Endothelial cell of hepatic sinusoid (primary cell): ENCODE data around the gene ARMC8.
"Not testable (repeated sequence)": the region's sequence is repeated elsewhere in the genome, so short reads cannot be mapped to it uniquely, and the experiment has no call there.

ENCODE experiments used
- in situ Hi-C: cut with HindIII; loops from 2 replicates; pipeline ENCODE4 v1.10.0; 2017; ENCODE audit warnings: low sequenced_read_pairs

Gene ARMC8, protein sequence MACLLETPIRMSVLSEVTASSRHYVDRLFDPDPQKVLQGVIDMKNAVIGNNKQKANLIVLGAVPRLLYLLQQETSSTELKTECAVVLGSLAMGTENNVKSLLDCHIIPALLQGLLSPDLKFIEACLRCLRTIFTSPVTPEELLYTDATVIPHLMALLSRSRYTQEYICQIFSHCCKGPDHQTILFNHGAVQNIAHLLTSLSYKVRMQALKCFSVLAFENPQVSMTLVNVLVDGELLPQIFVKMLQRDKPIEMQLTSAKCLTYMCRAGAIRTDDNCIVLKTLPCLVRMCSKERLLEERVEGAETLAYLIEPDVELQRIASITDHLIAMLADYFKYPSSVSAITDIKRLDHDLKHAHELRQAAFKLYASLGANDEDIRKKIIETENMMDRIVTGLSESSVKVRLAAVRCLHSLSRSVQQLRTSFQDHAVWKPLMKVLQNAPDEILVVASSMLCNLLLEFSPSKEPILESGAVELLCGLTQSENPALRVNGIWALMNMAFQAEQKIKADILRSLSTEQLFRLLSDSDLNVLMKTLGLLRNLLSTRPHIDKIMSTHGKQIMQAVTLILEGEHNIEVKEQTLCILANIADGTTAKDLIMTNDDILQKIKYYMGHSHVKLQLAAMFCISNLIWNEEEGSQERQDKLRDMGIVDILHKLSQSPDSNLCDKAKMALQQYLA

DNA sequence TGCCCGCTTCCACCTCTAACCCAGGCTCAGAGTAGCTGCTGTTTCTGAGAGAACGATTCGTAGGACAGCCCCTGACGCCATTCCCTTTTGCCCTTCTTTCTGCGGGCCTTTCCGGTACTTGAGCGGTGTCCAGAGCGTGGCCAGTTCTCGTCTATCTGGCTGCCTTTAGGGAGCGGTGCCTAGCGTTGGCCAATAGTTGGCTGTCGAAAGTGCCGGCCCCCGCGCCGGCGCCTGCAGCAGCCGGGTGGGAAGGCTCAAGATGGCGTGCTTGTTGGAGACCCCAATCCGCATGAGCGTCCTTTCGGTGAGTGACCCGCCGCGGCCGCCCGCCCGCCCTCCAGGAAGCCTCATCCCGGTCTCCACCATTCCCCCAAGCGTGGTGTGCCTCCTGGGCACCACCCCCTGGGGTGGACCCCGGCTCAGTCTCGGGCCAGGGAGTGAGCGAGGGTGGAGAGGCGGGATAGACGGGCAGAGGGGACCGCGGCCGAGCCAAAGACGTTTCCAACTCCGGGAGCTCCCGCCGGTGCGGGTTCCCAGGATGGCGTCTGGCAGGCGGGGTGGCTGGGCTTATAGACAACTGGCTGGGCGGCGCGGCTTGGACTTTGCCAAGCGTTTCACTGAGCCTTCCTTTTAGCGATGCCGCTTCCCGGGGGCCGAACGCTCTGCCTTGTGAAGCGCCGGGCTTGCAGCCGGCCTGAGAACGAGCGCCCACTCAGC, at the start of gene ARMC8:
TSS of gene ARMC8 (plus strand) at position 6 of the 717 bp plus-strand sequence. CDS start at position 260, 254 bp downstream.
- in situ Hi-C loops, result no loop called here

- in situ Hi-C loops, result loop anchor here (5.0 kb wide), 1 partner anchor 79 kb away; no protein-coding TSS in a partner anchor
Observed at GRCh38 chr3:138137861-138138260, 49.2 kb upstream of the ARMC8 start.

GRCh38 chr3:138139691-138140090, 47.4 kb upstream of the ARMC8 start:
- in situ Hi-C loops, result loop anchor here (5.0 kb wide), 1 partner anchor 78 kb away; no protein-coding TSS in a partner anchor

- in situ Hi-C loops, result no loop called here
Observed at GRCh38 chr3:138140940-138141339, 46.2 kb upstream of the ARMC8 start.

DNA sequence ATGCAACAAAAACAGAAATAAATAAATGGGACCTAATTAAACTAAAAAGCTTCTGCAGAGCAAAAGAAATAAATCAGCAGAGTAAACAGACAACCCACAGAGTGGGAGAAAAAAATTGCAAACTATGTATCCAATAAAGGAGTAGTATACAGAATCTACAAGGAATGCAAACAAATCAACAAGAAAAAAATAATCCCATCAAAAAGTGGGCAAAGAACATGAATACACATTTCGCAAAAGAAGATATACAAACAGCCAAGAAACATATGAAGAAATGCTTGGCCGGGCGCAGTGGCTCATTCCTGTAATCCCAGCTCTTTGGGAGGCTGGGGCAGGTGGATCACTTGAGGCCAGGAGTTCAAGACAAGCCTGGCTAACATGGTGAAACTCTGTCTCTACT, 44.9 kb upstream of the ARMC8 start:
- in situ Hi-C loops, result not testable (repeated sequence)

DNA sequence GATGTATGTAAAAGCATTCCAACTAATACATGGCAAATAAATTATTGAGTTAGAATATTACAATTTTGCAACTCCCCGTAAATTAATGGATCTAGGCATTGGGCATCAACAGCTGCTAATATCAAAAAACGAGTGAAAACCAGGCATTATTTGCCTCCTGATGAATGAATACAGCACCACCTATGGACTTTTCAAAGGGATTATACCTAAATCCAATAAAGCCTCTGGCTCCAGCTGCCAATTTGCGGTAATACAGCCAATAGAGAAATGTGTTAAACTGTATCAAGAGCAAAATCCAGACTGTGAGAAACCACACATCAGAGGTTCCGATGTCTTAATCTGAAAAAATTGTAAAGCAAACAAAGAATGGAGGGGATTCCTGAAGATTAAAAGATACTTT, 38.6 kb upstream of the ARMC8 start:
- in situ Hi-C loops, result no loop called here

DNA sequence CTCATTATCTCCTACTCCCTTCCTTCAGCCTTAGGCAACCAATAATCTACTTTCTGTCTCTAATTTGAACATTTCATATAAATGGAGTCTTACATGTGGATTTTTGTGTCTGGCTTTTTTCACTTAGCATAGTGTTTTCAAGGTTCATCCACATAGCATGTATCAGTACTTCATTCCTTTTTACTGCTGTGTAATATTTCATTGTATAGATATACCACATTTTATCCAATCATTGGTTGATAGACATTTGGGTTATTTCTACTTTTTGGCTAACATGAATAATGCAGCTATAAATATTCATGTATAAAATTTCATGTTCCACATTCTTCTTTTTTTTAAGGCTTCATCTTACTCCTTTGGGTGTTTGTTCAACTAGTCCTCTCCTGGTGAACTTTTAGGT, 32.6 kb upstream of the ARMC8 start:
- in situ Hi-C loops, result no loop called here

DNA sequence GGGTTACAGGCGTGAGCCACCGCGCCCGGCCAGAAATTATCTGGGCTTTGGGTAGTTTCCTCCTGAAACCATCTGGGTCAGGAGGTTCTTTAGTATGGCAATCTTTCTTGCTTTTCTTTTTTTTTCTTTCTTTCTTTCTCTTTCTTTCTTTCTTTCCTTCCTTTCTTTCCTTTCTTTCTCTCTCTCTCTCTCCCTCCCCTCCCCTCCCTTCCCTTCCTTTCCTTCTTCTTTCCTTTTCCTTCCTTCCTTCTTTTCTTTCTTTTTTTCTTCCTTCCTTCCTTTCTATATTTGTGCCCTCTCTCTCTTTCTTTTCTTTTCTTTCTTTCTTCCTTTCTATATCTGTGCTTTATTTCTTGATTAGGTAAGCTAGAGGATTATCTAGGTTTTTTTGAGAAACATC, 29.4 kb upstream of the ARMC8 start:
- in situ Hi-C loops, result no loop called here

DNA sequence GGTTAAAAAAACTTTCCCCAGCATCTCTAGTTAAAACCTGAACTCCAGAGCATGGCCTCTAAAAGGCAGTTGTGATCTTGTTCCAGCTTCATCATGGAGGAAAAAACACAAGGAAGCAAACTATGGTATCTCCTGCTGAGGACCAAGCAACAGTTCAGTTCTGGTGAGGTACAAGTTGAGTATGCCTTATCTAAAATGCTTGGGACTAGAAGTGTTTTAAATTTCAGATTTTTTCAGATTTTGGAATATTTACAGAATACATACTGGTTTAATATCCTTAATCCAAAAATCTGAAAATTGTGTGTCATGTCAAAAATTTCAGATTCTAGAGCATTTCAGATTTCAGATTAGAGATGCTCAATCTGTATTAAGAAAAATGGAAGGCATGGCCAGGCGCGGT, 22.0 kb upstream of the ARMC8 start:
- in situ Hi-C loops, result loop anchor here (5.0 kb wide), 1 partner anchor 117 kb away; no protein-coding TSS in a partner anchor

DNA sequence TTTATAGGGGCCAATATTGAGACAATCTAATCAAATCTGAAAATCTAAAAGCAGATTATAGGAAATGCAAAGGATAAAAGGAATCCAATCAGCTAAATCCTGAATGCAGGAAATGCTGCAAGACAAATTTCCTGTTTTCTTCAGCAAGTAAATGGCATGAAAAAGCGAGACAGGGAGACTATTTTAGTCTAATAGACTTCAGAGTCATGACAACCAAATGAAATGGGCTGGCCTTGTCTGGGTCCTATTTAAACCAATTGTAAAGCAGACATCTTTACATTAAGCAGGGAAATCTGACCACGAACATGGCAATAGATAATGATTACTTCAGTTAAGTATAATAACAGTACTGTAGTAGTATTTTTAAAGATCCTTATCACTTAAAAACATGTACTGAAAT, 14.5 kb upstream of the ARMC8 start:
- in situ Hi-C loops, result no loop called here

DNA sequence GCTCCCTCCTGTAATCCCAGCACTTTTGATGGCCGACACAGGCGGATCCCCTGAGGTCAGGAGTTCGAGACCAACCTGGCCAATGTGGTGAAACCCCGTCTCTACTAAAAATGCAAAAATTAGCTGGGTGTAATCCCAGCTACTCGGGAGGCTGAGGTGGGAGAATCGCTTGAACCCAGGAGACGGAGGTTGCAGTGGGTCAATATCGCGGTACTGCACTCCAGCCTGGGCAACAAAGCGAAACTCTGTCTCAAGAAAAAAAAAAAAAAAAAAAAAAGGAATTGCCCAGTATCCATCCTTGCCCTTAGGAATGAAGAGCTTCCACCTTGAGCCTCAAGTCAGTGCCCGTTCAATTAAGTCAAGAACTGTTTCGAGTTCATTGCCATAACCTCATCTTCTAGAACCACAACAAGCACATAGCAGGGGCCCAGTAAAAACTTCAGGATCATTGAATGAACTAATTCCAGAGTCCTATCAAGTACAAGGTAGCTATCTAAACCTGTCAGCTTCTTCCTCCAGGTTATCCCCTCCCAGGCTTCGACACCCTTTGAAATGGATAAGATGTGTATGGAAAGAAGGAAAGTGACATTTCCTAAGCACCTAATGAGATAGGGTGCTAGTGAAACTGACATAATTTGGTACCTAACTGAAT, 13.2 kb upstream of the ARMC8 start:
- in situ Hi-C loops, result no loop called here

DNA sequence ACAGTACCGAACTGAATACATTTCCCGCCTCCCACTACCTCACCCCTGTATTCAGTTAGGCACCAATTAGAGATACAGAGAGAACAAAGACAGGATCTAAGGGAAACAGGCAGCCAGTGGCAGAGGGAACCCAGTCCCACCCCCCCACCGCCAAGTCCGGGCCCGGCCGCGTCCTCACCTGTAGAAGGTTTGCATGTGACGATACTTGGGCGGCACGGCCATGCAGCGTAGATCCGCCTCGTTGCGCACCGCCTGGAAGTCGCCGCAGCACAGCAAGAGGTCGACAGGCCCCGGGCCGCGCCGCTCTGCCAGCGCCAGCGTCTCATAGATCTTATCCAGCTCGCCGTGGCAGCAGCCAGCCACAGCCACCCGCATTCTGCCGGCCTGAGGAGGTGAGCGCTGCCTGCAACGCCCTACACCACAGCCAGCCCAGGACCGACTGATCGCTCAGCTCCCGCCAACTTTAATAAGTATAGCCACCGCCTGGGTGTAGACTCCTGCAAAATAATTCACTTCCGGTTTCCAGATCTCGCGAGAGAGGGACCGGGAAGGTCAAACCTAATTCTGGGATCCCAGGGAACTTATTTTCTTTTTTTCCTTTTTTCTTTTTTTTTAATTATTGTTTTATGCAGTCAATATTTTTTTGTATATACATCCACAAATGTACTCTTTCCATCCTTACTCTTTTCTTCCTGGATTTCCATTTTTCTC, 12.5 kb upstream of the ARMC8 start, which contains the start of gene DBR1:
TSS of gene DBR1 (minus strand) at position 501 of the 711 bp plus-strand sequence. CDS start at position 375, 126 bp downstream.
- in situ Hi-C loops, result no loop called here

DNA sequence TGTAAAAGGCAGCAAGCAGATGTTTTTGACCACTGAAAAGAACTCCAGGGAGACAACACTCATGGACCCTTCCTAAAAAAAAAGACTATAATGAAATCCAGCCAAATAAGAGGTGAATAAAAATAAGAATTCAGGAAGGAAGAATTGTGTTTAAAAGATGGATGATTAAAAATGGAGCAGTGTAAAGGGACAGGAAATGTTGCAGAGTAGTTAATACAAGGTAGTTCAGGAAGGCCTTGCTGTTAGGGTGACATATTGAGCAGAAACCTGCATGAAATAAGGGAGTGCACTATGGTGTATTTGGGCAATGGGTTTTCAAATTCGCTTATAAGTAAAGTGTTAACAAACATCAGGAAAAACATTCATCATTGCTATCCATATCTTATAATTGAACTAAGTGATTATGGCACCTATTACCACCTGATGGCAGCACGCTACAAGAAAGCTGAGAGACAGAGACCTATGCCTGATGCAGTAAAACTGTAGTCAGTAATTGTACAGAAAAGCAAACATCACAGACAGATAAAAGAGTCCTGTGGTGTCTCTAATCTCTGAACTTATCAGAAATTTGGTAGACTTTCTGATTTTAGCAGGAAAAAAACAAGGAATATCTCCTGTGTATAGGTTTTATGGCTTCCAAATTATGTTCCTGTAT, 6.6 kb upstream of the ARMC8 start:
- in situ Hi-C loops, result no loop called here

- in situ Hi-C loops, result no loop called here
Observed at GRCh38 chr3:138184994-138185393, 2.1 kb upstream of the ARMC8 start.

DNA sequence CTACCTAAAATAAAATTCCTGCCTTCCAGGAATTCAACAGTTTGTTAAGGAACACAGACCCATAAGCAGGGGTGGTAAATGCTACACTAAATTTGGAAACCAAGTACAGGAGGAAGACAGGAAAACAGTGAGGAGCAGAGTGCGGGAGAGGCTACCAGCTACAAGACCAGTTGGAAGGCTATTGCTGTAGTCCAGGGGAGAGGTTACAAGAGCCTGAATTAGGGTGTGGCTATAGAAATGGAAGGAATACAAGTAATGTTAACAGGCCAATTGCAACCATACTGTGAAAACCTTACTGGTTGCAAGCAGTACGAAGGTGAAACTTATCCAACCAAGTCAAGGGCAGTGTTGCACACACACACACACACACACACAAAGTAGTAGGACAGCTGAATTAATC, 880 bp upstream of the ARMC8 start:
- in situ Hi-C loops, result no loop called here

DNA sequence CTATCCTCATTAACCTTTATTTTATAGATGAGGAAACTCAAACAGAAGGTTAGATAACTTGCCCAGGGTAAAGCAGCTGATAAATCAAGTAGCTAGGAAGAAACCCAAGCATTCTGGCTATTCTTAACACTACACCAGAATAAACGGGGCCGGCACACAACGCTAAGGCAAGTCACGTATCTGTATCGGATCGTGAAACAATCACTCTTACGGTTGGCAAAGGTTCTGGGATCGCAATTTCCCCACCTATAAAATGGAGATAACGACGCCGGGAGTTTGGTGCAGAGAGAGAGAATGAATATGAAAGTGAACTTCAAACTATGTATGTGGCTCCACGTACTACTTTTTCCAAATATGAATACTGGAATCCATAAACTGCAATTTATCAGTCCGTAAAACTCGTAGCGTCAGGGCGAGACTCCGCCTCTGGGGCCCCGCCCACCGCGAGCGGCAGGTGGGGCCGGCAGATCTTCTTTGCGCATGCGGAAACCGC, 252 bp upstream of the ARMC8 start:
- in situ Hi-C loops, result no loop called here

GRCh38 chr3:138188013-138188730, 1.1 kb downstream of the ARMC8 start:
- in situ Hi-C loops, result no loop called here

- in situ Hi-C loops, result no loop called here
Observed at GRCh38 chr3:138195481-138195880, 8.4 kb downstream of the ARMC8 start.

GRCh38 chr3:138196023-138196422, 8.9 kb downstream of the ARMC8 start:
- in situ Hi-C loops, result no loop called here
